RWPE2 (cell line): ENCODE results near the gene S1PR4.

Experiments used
- ATAC-seq: fragments of 200-7000 bp; cut with Tn5 transposase; 3 replicates; pipeline ENCODE4 v1.9.1; 2021; ENCODE audit warnings: low read depth
- DNase-seq: peaks from one replicate; pipeline ENCODE4 v3.0.0-alpha.2; 2020; ENCODE audit warnings: low spot score
- H3K27ac ChIP-seq: fragments of 450-650 bp; 2 replicates; pipeline ENCODE4 v1.5.1; 2017; ENCODE audit warnings: mild to moderate bottlenecking; ENCODE audit not compliant: poor library complexity, severe bottlenecking
- H3K27me3 ChIP-seq: fragments of 250-450 bp; sonication (Bioruptor Pico); 2 replicates; pipeline ENCODE4 v1.5.1; 2021; ENCODE audit warnings: mild to moderate bottlenecking, moderate library complexity; ENCODE audit not compliant: insufficient read depth, poor library complexity, severe bottlenecking
- H3K36me3 ChIP-seq: fragments of 250-450 bp; sonication (Bioruptor Pico); 2 replicates; pipeline ENCODE4 v1.5.1; 2020; ENCODE audit warnings: low read depth, mild to moderate bottlenecking, moderate library complexity
- H3K4me1 ChIP-seq: fragments of 250-450 bp; sonication (Bioruptor Pico); 2 replicates; pipeline ENCODE4 v1.5.1; 2021; ENCODE audit warnings: mild to moderate bottlenecking, moderate library complexity; ENCODE audit not compliant: insufficient read depth, poor library complexity, severe bottlenecking
- H3K4me3 ChIP-seq: fragments of 250-450 bp; sonication (Bioruptor Pico); 2 replicates; pipeline ENCODE4 v1.5.1; 2021; ENCODE audit warnings: mild to moderate bottlenecking, moderate library complexity; ENCODE audit not compliant: severe bottlenecking
- H3K9me3 ChIP-seq: fragments of 250-450 bp; sonication (Bioruptor Pico); 2 replicates; pipeline ENCODE4 v1.5.1; 2021; ENCODE audit warnings: mild to moderate bottlenecking, moderate library complexity; ENCODE audit not compliant: severe bottlenecking
- CTCF ChIP-seq: fragments of 450-650 bp; IDR thresholded peaks from one replicate; pipeline ENCODE4 v1.5.1; 2017; ENCODE audit warnings: mild to moderate bottlenecking, moderate library complexity; ENCODE audit not compliant: poor library complexity, severe bottlenecking

Gene S1PR4

GRCh38 chr19:3157096-3157845 is 21.3 kb upstream of the S1PR4 start:
- no peak for TF ChIP-seq CTCF
- H3K27ac ChIP-seq, result no peak overlapping the region
- no peaks in the 10 kb centered on the region for H3K27me3 ChIP-seq
- H3K4me3 ChIP-seq, result no peak overlapping the region
- no peaks in the 10 kb centered on the region for H3K9me3 ChIP-seq
- ATAC-seq (no peak), DNase-seq (no peak)
- H3K36me3 ChIP-seq, result peaks cover 75% of the 10 kb centered on the region
- peaks cover 18% of the 10 kb centered on the region for H3K4me1 ChIP-seq

GRCh38 chr19:3159565-3159964 is 19.0 kb upstream of the S1PR4 start:
- no peak for TF ChIP-seq CTCF
- Histone ChIP-seq H3K36me3 (peaks cover 92% of the 10 kb centered on the region), H3K27ac (peak overlapping the region; percentile 52), H3K27me3 (no peaks in the 10 kb centered on the region), H3K4me3 (no peak overlapping the region), H3K4me1 (peaks cover 16% of the 10 kb centered on the region), H3K9me3 (no peaks in the 10 kb centered on the region)
- ATAC-seq (no peak), DNase-seq (no peak)

- H3K27ac ChIP-seq, result peak overlapping the region; percentile 52
- peaks cover 12% of the 10 kb centered on the region for H3K4me1 ChIP-seq
- peaks cover 95% of the 10 kb centered on the region for H3K36me3 ChIP-seq
- no peak for DNase-seq
- no peaks in the 10 kb centered on the region for H3K27me3 ChIP-seq
- TF ChIP-seq CTCF, result no peak
- H3K4me3 ChIP-seq, result no peak overlapping the region
- ATAC-seq, result no peak
- H3K9me3 ChIP-seq, result no peaks in the 10 kb centered on the region
Observed at GRCh38 chr19:3160219-3160618, 18.4 kb upstream of the S1PR4 start.

- Histone ChIP-seq H3K27ac (peak overlapping the region; percentile 52), H3K4me1 (peaks cover 9% of the 10 kb centered on the region), H3K9me3 (no peaks in the 10 kb centered on the region), H3K4me3 (no peak overlapping the region), H3K27me3 (no peaks in the 10 kb centered on the region), H3K36me3 (peaks cover 87% of the 10 kb centered on the region)
- no peak for TF ChIP-seq CTCF
- no peak for DNase-seq
- peak; percentile 74 for ATAC-seq
Observed at GRCh38 chr19:3161453-3161852, 17.1 kb upstream of the S1PR4 start.
